Ureter (tissue), 1 donor: Measurements from ENCODE around the gene MSI2. TPM values are rescaled to one million over a fixed set of nuclear protein-coding genes. Genes with fewer than 3 reads are reported as not detected.

Source experiments
- DNase-seq: peaks from one replicate; pipeline ENCODE4 v3.0.0-alpha.2; 2020; ENCODE audit warnings: low spot score
- total RNA-seq: library from RNA; stranded (reverse); gene quantifications from one replicate; pipeline ENCODE4 v1.2.4, GENCODE V29; 2023
- donor health status: DM: yes; HTN: yes; CAD: no.

MSI2 gene
- total RNA-seq, 1 donor from 2014 or later, result 230 TPM

DNA sequence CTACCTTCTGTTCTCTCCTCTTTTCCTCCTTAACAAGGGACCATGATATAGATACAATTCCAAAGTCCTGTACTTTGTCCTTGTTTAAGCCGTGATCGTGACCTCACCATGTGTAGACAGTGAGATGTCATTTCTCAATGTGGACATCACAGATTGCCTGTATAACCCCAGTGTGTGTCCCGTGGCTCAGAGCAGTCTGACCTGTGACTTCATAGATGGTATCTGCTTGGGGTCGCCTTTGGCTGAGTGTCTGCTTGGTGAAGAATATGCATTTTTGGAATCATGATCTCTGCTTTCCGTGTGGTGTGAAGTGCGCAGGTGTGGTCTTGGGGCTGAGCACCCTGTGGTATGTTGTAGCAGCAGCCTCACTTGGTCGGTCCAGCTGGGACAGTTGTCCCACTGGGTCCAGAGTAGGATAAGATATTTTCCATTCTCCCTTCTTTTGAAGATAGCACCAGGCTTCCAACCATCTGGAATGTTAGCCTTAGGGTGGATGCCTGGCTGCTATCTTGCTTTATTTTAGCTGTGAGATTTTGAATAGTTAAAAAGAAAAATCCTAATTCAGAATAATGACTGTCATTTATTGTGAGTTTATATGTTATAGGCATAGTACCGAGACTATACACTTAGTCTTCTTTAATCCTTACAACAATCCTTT, 13.4 kb downstream of the MSI2 start:
- no peak for DNase-seq

DNA sequence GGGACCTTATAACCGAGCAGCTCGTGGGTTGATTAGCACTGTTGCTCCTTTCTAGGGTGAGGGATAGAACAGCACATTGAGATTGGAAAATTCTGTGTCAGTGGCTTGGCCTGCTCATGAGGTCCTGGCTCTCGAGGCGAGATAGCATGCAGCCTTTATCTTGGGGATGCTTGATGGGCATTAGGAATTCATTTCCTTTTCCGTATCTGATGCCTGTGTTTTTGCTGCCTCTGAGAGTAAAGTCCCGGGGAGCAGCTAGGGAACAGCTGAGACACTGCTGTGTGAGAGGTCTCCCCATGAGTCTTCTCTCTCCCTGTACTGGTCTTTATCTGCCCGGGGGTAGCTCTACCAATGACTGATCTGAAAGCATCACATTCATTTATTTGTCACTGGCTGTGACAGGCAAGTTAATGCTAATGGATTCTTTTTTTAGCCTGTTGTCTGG, 14.5 kb downstream of the MSI2 start:
- no peak for DNase-seq

GRCh38 chr17:57271821-57272220, 15.5 kb downstream of the MSI2 start:
- no peak for DNase-seq

DNA sequence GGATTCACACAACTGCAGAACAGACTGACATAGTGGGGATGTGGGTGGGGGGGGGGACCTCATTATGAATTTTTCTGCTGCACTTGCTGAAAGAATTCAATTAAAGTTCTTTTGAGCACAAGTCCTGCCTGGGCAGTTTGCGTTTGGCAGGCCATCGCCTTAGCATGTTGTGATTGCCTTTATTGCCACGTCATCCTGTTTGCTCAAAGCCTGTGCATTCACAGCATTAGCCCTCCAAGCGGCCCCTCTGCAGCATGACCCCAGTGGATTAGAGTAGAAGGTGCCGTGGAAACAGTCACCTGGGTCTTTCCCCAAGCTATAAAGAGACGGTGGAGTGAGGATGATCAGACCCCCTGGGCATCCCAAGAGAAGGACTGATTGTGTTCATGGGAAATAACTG, 17.2 kb downstream of the MSI2 start:
- DNase-seq, result no peak

DNA sequence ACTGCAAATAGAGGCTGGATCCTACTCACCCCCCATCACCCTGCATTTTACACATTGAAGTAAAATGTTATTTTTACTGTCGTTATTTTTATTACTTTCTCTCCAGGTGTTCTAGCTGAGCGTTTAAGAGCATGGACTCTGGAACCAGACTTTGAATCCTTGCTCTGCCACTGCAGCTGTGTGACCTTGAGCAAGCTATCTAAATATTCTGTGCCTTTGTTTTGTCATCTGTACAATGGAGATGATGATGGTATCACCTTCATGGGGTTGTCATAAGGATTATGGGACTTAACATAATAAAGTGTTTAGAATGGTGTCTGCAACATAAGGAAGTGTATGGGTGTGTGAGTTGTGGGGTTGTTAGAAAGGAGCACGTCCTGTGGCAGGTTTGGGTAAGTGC, 17.8 kb downstream of the MSI2 start:
- no peak for DNase-seq

- no peak for DNase-seq
These were observed 18.9 kb downstream of the MSI2 start for GRCh38 chr17:57275071-57275764.

- no peak for DNase-seq
These were observed 20.3 kb downstream of the MSI2 start for GRCh38 chr17:57276621-57277020.

GRCh38 chr17:57277923-57278604, 21.7 kb downstream of the MSI2 start:
- no peak for DNase-seq

DNA sequence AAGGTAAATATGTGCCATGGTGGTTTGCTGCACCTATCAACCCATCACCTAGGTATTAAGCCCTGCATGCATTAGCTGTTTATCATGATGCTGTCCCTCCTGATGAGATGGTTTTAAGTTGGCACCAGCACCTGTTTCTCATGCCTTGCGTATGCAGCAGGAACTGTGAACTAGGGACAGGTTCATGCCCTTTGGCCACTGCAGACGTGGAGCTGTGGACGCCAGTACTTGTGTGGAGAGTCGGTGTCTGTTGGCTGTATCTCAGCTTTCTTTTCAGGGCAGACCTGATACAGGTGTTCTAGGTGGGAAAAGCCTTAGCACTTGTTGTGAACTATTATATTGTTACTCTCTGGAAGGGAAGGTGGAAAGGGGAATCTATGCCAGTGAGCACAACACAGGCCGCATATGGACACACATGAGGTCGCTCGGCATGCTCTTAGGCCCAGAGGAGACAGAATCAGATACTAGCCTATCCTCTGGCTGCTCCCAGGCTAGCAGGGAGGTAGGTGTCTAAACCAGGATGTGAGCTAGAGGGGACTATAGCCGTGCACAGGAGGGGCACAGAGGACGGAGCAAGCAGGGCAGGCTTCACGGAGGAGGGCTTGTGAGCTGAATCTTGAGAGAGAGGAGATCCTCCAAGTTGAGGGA, 22.5 kb downstream of the MSI2 start:
- no peak for DNase-seq

DNA sequence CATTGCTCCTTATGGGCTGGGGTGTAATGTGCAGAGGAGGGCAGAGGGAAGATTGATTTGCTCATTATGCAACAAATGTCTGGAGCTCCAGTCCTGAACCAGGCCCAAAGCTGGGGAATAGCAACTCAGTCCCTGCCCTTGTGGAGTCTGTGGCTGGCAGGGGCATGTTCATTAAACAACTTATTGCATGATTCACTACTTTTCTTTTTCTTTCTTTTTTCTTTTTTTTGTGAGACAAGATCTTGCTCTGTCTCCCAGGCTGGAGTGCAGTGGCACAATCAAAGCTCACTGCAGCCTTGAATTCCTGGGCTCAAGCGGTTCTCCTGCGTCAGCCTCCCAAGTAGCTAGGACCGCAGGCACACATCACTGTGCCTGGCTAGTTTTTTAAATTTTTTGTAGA, 23.1 kb downstream of the MSI2 start:
- DNase-seq, result no peak

DNA sequence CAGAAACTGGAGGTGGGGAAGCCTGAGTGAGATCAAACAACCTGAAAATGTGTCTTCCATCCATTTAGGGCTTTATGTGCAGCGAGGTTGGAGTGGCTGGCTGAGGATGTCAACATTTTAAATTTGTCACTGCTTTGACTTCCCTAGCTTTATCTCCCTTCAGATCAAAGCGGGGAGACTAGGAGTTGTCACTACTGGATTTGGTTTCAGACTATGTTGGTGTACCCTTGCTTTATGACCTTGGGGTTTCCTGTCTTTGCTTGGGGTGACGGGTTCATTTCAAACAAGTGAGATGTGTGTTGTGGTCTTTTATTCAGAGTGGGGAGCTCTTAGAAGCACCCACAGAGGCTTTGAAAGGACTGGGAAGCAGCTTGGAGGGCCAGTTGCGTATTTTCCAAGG, 25.6 kb downstream of the MSI2 start:
- DNase-seq, result no peak

- DNase-seq, result no peak
These were observed 26.0 kb downstream of the MSI2 start for GRCh38 chr17:57282296-57282695.

GRCh38 chr17:57283203-57283971, 27.1 kb downstream of the MSI2 start:
- no peak for DNase-seq

GRCh38 chr17:57284583-57284982, 28.3 kb downstream of the MSI2 start:
- DNase-seq, result no peak

DNA sequence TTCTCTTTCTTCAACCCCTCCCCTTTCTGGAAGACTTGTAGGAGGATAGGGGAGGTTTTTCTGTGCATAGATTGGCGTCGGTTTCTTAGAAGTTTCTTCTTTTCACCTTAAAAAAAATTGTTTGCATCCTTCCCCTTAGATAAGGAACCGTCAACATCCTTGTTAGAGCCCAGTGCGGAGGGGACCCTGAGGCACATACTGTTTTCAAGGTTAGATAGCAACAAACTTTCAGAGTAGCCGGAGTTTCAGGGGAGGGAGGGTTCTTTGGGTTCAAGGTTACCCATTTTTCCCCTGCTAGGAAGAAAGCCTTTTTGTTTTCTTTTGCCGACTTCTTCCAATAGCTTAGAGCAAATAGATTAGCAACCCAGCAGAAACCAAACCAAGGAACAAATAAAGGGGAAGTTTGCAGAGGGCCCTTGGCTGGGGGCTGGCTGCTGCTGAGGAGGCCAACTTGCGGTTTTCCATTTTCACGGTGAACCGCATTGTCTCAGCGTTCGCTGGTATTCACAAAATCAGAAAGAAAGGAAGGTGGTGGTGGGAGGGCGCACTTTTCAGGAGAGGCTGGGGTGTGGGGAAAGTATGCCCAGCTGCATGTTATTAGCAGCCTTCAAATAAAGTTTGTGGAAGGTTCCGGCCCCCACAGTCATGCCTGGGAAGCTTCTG, 28.8 kb downstream of the MSI2 start:
- DNase-seq, result no peak

DNA sequence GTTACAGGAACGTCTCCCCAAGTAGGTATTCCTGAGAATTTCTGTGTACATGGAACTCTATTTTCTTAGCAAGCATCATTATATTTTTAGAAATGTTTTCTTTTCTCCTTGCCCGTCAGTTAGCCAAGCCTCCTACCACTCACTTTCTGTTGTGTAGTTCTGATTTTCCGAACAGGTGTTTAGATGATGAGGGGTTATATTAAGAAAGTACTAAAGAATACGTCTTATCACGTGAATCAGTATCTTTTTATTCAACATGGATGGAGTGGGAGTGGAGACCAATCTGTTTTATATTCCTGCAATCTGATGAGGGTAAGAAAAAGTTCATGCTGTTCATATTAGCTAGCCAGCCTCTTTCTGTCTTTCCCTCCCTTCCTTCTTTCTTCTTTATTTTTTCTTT, 29.4 kb downstream of the MSI2 start:
- no peak for DNase-seq

GRCh38 chr17:57286399-57287105, 30.2 kb downstream of the MSI2 start:
- DNase-seq, result no peak

- no peak for DNase-seq
These were observed 31.9 kb downstream of the MSI2 start for GRCh38 chr17:57288040-57288772.

- no peak for DNase-seq
These were observed 32.4 kb downstream of the MSI2 start for GRCh38 chr17:57288773-57289121.

- DNase-seq, result no peak
These were observed 32.8 kb downstream of the MSI2 start for GRCh38 chr17:57289130-57289529.
